ENCODE data around the gene EPG5.
"Not testable (repeated sequence)": the region's sequence is repeated elsewhere in the genome, so short reads cannot be mapped to it uniquely, and the experiment has no call there.

The EPG5 gene

GRCh38 chr18:45849529-45849928 lies 117.6 kb downstream of the EPG5 start:
- ChIA-PET CTCF (interaction anchor here (1.5 to 5.3 kb wide), 9 partner anchors 10 to 186 kb away, joined by 3 to 34 read pairs (median 9); partner anchors contain the start of gene SLC14A1), POLR2A (no interaction called here)
- TF ChIP-seq, protein P1, sequence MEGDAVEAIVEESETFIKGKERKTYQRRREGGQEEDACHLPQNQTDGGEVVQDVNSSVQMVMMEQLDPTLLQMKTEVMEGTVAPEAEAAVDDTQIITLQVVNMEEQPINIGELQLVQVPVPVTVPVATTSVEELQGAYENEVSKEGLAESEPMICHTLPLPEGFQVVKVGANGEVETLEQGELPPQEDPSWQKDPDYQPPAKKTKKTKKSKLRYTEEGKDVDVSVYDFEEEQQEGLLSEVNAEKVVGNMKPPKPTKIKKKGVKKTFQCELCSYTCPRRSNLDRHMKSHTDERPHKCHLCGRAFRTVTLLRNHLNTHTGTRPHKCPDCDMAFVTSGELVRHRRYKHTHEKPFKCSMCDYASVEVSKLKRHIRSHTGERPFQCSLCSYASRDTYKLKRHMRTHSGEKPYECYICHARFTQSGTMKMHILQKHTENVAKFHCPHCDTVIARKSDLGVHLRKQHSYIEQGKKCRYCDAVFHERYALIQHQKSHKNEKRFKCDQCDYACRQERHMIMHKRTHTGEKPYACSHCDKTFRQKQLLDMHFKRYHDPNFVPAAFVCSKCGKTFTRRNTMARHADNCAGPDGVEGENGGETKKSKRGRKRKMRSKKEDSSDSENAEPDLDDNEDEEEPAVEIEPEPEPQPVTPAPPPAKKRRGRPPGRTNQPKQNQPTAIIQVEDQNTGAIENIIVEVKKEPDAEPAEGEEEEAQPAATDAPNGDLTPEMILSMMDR (IDR thresholded peaks at IDR 0.05; ENCODE audit: insufficient read depth, low read length, missing control alignments) = no peak
- no peak for DNase-seq (ENCODE audit: low read depth, low spot score)
- no peak overlapping the region for H3K4me3 ChIP-seq (ENCODE audit: low read depth, low read length)

DNA sequence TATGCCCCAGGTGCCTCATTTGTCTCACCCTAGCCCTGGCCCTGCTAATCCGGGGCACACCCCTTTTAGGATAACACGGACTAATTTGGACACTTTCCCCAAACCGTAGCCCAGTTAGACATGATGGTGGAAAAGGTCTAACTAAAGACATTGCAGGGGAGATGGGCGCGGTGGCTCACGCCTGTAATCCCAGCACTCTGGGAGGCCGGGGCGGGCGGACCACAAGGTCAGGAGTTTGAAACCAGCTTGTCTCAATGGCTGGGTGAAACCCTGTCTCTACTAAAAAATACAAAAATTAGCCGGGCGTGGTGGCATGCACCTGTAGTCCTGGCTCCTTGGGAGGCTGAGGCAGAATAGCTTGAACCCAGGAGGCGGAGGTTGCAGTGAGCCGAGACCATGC lies 118.5 kb downstream of the EPG5 start:
- POLR2A ChIA-PET = not testable (repeated sequence)
- CTCF ChIA-PET = interaction anchor here (1.0 to 5.3 kb wide), 10 partner anchors 8 to 185 kb away, joined by 3 to 34 read pairs (median 5); partner anchors contain the start of gene SLC14A1

DNA sequence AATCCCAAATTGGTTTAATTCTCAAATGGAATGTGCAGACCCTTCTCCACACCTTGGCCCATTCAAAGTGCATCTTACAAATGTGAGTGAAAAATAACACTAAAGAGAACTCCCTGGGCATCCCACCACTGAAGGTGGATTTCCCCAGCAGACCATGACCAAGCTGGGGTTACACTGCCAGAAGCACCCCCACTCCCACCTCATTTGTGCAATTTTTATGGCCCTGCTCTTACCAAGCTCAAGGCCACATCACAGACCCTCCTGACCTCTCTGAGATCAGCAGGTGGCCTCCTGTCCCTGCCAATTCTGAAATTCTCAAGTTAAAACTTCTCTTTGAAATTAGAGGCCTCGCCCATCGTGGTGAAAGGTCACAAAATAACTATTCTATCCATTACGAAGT lies 120.0 kb downstream of the EPG5 start:
- no peak for DNase-seq (ENCODE audit: low read depth, low spot score)
- no peak overlapping the region for H3K4me3 ChIP-seq (ENCODE audit: low read depth, low read length)
- POLR2A ChIA-PET = no interaction called here
- TF ChIP-seq, protein P1 (IDR thresholded peaks at IDR 0.05; ENCODE audit: insufficient read depth, low read length, missing control alignments) = no peak
- CTCF ChIA-PET = interaction anchor here (0.9 to 5.3 kb wide), 4 partner anchors 33 to 160 kb away, joined by 3 to 30 read pairs (median 5); partner anchors contain the start of gene SLC14A1

More for the DNA sequence above, 118.5 kb downstream of the EPG5 start:
- not testable (repeated sequence) for H3K4me3 ChIP-seq (ENCODE audit: low read depth, low read length); DNase-seq (ENCODE audit: low read depth, low spot score)

DNA sequence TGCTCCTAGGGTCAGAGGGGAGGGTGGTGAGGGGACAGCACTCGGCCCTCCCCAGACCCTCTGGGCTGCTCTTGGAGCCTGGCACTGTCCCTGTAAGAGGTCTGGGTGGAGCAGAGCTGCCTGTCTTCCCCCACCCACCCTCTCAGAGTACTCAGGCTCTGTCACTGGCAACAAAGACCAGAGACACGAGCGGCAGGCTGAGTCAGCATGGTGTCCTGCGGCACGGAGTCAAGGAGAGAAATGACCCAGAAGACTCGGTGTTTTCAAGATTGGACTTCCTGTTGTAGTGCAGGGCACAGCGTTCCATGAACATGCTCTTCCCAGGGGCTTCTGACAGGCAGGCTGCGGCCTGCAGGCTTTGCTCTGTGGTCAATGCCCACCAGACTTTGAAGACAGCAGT lies 121.7 kb downstream of the EPG5 start:
- TF ChIP-seq, protein P1 (IDR thresholded peaks at IDR 0.05; ENCODE audit: insufficient read depth, low read length, missing control alignments) = no peak
- ChIA-PET CTCF (interaction anchor here (1.4 kb wide), 1 partner anchor 154 kb away, joined by 6 read pairs; no protein-coding TSS in a partner anchor), POLR2A (no interaction called here)
- no peak for DNase-seq (ENCODE audit: low read depth, low spot score)
- H3K4me3 ChIP-seq (ENCODE audit: low read depth, low read length) = no peak overlapping the region

DNA sequence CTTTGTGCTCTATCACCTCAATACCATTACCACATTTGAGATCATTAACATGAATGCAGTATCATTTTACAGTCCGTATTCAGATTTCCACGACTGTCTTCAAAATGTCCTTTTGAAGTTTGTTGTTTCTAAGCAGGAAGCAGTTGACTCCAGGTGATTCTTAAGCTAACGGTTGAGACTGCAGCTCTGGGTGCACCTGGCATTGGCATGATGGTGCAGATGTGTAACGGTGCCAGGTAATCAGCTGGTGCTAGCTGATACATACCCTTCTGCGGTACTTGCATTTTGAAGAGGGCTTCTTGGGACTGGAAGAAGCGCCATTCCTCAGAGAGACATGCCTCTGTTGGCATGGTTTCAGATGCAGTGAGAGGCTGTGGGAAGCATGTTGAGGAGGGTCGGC lies 122.2 kb downstream of the EPG5 start:
- POLR2A ChIA-PET = no interaction called here

DNA sequence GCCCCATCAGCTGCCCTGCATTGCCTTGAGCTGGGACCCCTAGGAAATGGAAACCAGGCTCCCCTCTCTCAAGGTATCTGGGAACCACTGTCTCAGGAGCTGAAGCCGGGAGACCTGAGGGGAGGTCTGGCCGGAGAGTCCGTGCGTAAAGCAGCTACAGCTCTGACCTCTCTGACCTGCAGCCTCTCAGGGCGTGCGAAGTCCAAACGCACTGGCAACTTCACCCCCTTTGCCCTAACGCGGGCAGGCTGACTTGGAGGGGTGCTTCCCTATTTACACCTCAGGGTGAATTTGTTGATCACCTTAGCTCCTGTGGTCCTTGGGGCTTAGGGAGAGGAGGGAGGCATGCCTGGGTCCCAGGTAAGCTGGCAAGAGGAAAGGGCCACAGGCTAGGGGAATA lies 124.1 kb downstream of the EPG5 start:
- CTCF ChIA-PET = interaction anchor here (1.5 to 2.1 kb wide), 2 partner anchors 120 to 177 kb away, joined by 4 to 7 read pairs; no protein-coding TSS in a partner anchor

More for the DNA sequence above, 122.2 kb downstream of the EPG5 start:
- H3K4me3 ChIP-seq (ENCODE audit: low read depth, low read length) = no peak overlapping the region
- DNase-seq (ENCODE audit: low read depth, low spot score) = no peak
- TF ChIP-seq, protein P1 (IDR thresholded peaks at IDR 0.05; ENCODE audit: insufficient read depth, low read length, missing control alignments) = no peak
- CTCF ChIA-PET = interaction anchor here (1.4 to 1.6 kb wide), 2 partner anchors 10 to 153 kb away, joined by 4 to 6 read pairs; no protein-coding TSS in a partner anchor

More for the DNA sequence above, 124.1 kb downstream of the EPG5 start:
- TF ChIP-seq, protein P1 (IDR thresholded peaks at IDR 0.05; ENCODE audit: insufficient read depth, low read length, missing control alignments) = no peak
- POLR2A ChIA-PET = no interaction called here
- no peak overlapping the region for H3K4me3 ChIP-seq (ENCODE audit: low read depth, low read length)
- no peak for DNase-seq (ENCODE audit: low read depth, low spot score)

All from AG04449 (cell line).